Dendritic cell treated with granulocyte-macrophage colony-stimulating factor and Interleukin-4, amounts not matched to agents 40 ng/mL and 50 ng/mL, for 4 days (primary cell): ENCODE measurements around the gene GPR173.

Source experiments
- H3K27ac Mint-ChIP-seq: one replicate; pipeline ENCODE4 v1.8.0; 2022; ENCODE audit warnings: mild to moderate bottlenecking, mixed read lengths
- H3K27me3 Mint-ChIP-seq: one replicate; pipeline ENCODE4 v1.8.0; 2022; ENCODE audit warnings: mild to moderate bottlenecking, mixed read lengths
- H3K36me3 Mint-ChIP-seq: one replicate; pipeline ENCODE4 v1.8.0; 2022; ENCODE audit warnings: low read depth, mixed read lengths
- H3K4me1 Mint-ChIP-seq: one replicate; pipeline ENCODE4 v1.8.0; 2022; ENCODE audit warnings: low read depth, mixed read lengths
- H3K4me3 Mint-ChIP-seq: one replicate; pipeline ENCODE4 v1.8.0; 2022; ENCODE audit warnings: mild to moderate bottlenecking, moderate library complexity, mixed read lengths
- H3K9me3 Mint-ChIP-seq: one replicate; pipeline ENCODE4 v1.8.0; 2022; ENCODE audit warnings: mixed read lengths
- intact Hi-C: fragments of 100-400 bp; cut with micrococcal nuclease; formaldehyde crosslinking; loops from one replicate; pipeline ENCODE4 v1.15.0; 2022

GPR173 gene

DNA sequence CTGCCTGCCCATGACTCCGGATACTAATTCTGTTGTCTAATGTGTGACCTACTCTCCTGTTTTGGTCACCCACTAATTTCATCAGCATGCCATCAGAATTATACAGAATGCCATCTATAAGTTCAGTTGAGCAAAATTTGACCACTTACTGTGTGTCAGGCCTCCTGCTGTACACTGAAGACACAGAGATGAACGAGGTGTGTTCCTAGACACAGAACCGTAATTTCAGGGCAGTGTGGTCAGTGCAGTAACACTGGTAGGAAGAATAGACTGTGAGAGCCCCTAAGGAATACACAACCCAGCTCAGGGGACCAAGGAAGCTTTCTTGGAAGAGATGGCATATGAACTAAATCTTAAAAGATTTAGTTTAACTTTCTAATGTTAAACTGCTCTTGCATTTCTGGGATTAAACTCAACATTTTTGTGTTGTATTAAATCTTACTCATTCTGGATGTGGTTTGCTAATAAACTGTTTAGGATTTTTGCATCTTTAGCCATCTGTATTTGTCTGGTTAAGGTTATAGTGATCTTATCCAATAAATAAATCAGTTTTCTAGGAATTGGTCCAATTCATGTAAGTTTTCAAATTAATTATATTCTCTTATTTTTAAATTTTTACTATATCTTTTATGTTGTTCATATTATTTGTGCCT lies 79.6 kb downstream of the GPR173 start:
- intact Hi-C loops, result no loop called here
- Mint-ChIP-seq H3K4me3 (no peak overlapping the region), H3K36me3 (peaks cover 23% of the 10 kb centered on the region), H3K27ac (no peak overlapping the region), H3K4me1 (no peaks in the 10 kb centered on the region), H3K27me3 (no peaks in the 10 kb centered on the region), H3K9me3 (no peaks in the 10 kb centered on the region)
